ENCODE data around the gene TNIP3.
"Not testable (repeated sequence)": the region's sequence is repeated elsewhere in the genome, so short reads cannot be mapped to it uniquely, and the experiment has no call there.

The TNIP3 gene

DNA sequence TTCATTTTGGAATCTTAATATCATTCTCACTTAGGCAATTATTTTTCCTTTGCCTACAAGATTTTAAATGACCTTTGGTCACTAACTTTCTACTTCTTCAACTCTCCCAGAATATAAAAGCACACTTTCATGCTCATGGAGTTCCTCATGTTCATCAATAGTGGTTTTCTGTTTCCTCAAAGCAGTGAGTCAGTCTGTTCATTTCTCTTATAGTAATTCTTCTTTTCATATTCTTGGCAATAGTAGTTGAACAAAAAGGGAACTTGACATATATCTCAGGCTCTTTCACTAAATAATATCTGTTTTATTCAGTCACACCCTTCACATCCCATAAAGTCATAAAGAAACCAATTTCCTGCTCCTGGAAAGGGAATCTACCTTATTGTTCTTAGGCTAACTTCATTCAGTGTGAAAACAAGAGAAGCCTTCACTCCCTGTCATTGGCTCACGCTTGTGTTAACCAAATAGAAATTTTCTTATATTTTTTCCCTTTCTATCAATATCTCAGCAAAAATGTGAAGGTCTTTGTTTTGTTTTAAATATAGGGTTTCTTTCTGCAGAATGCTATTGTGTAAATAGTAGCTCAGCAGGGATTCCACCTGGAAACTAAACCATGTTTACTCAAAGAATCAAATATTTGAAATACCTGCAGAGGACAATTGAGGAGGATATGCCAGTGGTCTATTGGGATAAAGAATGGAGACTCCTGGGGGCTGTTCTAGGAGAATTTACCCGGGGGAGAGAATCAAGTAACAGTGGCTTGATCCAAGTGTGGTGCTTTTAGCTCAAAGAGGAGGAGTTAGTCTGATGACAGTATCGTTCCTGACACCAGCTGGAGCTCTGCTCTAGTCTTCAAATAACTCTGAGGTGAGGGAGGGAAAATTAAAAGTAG is 13.4 kb upstream of the TNIP3 start:
- no peak for DNase-seq

DNA sequence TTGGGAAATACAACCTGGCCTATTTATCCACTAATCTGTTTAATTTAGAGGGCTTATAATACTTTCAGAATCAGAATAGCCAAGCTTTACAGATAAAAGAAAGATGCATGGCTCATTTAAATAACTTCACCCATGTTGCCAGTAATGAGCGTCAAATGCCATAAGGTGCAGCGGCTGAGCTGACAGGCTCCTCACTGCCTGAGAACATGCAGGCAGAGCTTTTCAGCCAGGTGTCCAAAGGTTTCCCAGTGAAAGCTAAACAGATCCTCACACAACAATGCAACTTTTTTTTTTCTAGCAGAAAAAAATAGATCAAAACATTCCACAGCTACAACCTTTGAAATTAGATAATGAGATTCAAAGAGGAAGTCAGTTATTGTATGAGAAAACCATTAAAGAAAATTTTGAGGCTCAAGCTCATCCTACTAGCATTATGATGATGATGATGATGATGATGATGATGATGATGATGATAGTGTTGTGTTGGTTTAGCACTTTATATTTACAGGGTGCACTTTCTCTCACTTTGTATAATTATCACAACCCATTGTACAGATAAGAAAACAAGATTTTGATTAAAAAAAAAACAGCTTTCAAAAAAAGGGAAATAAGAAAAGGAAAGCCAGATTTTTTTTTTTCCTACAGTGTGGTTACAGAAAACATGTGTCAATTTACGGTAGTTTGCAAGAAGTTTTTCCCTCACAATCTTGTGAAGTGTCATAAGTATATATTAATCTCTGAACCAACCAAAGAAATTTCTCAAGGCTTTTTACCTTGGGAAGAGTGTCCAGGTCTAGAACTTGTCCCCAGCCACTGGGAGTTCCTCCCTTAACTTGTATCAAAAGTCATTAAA is 12.2 kb upstream of the TNIP3 start:
- DNase-seq, result no peak

DNA sequence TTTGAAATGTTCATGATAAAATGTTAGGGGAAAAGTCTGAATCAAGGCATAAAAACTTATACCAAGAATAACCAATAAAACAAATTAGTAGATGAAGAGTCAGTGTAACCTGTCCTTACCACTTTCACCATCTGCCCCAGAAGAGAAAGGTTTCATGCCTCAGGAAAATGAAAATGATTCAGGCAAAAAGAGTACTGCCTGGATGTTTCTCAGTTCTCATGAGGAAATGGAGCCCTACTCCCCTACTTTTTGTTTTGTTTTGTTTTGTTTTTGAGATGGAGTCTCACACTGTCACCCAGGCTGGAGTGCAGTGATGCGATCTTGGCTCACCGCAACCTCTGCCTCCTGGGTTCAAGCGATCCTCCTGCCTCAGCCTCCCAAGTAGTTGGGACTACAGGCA is 7.4 kb upstream of the TNIP3 start:
- DNase-seq, result not testable (repeated sequence)

DNA sequence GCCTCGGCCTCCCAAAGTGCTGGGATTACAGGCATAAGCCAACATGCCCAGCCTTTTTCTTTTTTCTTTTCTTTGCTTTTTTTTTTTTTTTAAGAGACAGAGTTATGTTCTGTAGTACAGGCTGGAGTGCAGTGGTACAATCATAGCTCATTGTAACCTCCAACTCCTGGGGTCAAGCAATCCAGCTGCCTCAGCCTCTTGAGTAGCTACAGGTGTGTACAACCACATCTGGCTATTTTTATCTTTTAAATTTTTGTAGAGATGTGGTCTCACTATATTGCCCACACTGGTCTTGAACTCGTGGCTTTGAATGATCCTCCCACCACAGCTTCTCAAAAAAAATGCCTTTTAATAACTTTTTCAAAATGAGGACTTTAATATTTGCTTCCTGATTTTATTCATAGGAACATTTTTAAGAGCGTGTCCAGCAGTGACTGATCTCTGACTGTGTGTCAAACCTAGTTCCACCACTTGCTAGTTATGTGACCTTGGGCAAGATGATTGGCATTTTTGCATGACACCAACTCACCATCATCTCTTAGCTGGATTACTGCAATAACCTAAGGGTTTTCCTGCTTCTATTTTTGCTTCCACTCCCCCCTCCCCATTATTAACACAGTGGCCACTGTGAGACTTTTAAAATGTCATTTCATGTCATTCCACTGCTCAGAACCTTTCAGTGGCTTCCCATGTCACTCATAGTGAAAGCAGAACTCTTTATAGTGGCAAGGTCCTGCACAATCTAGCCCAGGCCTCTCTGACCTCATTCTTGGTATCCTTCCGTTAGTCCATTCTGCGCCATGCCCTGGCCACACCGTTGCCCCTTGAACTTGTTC is 4.5 kb upstream of the TNIP3 start:
- no peak for DNase-seq

GRCh38 chr4:121166976-121167375 is 2.9 kb upstream of the TNIP3 start:
- no peak for DNase-seq

DNA sequence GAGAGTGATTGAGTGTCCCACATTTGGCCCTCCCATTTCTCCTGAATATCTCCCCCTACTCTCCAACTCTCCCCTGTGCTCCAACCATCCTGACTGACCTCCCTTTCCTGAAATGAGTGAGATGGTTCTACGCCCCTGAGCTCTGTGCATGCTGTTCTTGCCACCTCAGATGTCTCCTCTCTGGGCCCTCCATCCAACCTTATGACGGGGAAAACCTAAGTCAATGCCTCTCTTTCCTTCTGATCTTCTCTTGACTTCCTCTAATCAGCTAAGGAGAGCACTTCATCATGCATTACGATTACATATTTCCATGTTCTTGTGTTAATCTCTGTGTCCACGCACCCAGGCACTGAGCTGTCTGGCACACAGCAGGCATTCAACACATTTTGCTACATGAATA is 1.1 kb upstream of the TNIP3 start:
- DNase-seq, result no peak

DNA sequence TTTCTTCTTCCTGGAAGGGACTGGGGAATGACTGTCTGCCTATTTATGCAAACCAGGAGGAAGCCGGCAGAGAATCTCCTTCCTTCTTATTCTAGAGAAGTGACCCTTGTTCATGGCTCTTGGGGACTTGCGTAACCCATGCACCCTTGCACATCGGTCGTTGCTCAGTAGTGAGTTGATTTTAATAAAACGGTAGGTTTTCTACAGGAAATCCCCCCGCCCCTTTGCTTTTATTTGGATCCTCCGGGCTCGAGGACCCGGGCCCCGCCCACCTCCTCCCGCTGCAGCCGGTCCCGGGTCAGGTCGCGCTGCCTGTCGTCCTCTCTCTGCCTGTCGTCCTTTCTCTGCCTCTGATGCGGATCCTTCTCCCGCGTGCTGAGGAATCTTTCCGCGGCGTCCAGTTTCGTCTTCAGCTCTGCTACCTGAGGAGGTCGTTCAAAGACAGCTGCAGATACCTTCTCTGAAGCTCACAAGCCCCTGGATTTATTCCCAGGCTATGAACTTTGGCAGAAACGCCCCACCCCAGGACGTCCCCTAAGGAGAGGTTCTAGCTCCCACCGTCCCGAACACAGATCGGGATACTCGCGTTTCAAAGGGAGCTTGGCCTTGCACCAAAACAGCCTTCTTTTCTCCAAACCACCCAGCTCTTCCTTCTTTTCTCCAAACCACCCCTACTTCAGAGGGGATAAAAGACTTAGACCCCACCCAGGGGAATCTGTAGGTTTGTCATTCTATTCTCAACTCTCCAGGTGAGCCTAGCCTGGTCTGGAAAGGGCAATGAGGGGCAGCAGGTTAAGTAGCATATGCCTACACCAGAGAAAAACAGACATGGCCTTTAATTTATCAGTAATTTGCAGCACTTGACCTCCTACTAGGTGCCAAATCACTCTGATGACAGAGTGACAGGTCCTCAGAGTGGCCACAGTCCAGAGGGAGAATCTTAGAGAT is 7.0 kb downstream of the TNIP3 start:
- no peak for DNase-seq

DNA sequence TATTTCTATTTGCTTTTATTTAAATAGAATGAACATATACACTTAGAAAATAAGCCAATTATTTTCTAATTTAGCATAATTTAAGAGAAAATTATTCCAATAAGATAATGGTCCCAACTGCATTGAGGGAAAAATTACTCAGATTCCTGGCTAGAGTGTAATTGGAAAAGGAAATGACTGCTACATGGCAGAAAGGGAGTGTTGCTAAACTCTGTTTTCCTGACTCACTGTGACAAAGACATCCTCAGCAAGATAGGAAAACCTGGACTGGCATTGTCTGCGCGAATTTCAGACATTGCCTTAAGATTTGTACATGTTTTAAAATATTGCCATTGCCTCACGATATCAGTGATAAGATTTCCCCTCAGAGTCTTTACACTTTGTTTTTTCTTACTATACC is 8.2 kb downstream of the TNIP3 start:
- no peak for DNase-seq

GRCh38 chr4:121154103-121154515 is 10.0 kb downstream of the TNIP3 start:
- no peak for DNase-seq

DNA sequence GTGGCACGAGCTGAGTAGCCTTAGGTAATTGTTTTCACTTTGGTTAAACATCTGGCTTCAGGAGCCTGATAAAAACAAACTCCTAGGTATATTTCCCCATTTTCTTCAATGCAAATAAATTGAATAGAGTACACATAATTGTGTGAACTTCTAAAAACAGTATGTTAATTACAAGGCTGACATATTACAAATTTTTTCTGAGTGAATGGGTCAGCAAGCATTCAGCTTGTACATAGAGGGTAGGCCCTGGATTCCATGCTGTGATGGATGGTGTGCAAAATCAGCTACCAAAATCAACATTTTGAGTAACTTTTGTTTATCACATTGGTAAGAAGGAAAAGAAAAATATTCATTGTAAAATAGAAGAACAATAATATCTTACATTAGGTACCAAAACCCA is 12.2 kb downstream of the TNIP3 start:
- DNase-seq, result no peak

DNA sequence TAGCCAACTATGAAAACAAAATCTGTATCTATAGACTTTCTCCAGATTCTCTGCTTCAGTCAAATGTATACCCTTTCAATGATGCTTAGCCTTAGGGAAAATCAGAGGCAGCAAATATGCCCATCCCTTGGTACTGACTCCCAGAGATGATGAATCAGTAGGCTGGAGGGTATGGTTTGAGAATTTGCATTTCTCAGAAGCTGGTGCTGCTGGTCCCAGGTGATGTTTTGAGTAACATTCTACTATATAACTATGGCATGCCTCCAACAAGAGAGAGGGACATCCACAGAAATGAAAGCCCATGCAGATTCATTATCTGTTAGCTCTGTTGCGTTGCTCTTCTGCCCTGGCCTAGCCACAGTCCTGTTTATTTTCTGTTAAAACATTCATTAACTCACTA is 13.6 kb downstream of the TNIP3 start:
- no peak for DNase-seq

DNA sequence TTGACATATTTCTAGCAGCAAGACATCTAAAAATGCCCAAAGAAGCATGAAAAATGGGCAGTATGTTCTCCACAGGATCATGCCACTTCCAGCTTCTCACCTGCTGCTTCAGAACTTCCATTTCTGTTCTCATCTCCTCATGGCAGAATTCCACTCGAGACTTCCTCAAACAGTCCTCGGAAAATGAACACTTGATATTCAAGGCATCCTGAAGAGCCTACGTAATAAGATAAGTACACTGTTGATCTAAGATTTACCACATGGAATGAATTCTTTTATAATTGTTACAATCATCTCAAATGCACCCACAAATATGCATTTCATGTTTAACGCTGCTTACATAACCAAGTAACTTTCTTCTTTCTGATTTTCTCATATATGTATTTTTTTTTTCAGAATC is 14.1 kb downstream of the TNIP3 start:
- DNase-seq, result no peak

DNA sequence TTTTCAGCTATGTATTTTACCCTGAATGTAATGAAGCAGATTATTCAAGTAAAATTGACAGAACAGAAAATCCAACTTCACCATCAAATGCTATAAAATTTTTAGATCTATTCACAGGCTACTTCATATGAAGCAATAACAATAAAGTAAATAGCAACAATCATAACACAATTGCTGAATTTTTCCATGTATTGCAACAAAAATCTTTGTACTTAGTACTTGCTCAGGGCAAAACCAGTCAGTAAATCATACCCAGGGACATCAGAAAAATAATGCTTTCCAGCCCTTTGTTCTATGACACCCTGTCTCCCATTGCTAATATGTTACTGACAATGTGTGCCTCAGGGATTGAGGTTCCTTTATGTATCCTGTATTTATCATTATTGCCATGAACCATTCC is 15.5 kb downstream of the TNIP3 start:
- DNase-seq, result no peak

GRCh38 chr4:121148000-121148399 is 16.1 kb downstream of the TNIP3 start:
- no peak for DNase-seq

DNA sequence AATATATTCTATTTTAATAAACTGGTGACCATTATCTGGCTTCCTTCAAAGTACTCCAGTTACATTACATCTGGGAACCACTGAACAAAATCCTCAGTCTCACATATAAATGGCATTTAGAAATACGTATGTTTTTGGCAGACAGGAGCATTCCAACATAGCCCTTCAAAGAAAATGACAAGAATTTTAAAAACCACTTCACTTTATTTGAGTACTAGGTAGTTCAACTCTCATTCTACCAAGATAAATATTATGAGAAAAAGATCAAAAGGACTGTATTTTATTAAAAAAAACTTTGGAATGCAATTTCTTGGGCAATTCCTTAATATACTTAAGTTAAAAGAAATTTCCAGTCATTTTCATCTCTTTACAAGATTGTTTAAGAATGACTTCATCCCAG is 17.6 kb downstream of the TNIP3 start:
- no peak for DNase-seq

DNA sequence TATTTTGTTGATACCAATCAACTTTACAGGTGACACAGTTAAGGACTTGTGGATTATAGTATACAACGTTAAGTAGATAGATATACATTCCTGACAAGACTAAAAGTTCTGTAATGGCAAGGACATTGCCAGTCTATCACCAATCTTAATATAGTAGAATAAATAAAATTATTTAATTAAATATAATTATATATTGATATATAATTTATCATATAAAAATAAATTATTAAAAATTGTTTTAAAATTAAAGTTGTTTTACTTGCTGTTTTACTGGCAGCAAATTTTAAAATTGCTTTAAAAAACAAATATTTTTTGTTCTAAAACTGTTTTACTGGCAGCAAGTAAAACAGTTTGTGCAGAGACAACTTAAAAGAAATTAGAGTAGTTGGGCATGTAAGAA is 18.7 kb downstream of the TNIP3 start:
- no peak for DNase-seq

DNA sequence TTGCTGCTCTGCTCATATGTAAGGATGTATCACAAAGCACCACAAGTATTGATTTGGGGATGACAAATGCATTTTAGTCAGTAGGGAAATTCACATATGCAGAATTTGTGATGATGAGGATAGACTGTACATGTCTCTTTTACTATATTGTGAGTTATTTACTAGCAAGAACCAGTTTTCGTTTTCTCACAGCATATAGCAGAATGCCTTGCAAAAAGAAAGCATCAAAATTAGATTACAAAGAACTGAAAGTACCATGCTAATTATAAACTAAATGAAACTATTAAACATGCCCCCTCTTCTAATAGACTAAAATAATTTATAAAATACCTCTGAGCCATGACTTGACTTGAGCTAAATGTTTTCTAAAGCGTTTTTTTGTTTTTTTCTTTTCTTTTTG is 20.1 kb downstream of the TNIP3 start:
- no peak for DNase-seq

GRCh38 chr4:121143131-121143530 is 21.0 kb downstream of the TNIP3 start:
- DNase-seq, result no peak

- DNase-seq, result no peak
Observed at GRCh38 chr4:121140716-121141460, 23.2 kb downstream of the TNIP3 start.

GRCh38 chr4:121139533-121140222 is 24.4 kb downstream of the TNIP3 start:
- no peak for DNase-seq

Measured in NCI-H526 (cell line).